ENCODE data around the gene FGD5. TPM values are rescaled to one million over a fixed set of nuclear protein-coding genes. Genes with fewer than 3 reads are reported as not detected.

FGD5 gene
- total and polyA plus RNA-seq, 4 donors, result 2.5 to 61.6 (median 20.0) TPM

DNA sequence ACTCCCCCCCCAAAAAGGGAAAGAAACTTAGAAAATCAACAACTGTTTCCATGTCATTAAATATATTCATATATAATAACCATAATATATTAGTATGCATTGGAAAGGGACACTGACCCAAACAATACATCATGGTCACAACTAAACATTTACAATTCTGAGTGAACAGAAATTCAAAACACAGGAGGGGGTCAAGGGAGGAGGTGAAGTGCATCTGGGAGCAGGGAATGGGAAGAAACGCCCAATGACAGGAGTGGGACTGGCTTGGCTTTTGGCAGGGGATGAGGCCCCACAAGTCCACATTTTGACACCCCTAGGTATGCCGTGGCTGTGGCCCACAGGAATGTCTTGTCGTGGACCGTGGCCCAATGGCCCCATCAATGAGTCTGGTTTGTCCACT is 41.1 kb downstream of the FGD5 start:
- Histone ChIP-seq H3K27me3 (ENCODE audit: control insufficient read depth in 1 of 2, insufficient read depth in 2 of 2, low read length in 1 of 2) (no peaks in the 10 kb centered on the region), H3K27ac (ENCODE audit: low read depth in 1 of 2, low read length in 2 of 2) (no peak overlapping the region), H3K36me3 (ENCODE audit: control insufficient read depth in 1 of 2, insufficient read depth in 2 of 2, low read length in 1 of 2) (no peaks in the 10 kb centered on the region), H3K9me3 (ENCODE audit: control insufficient read depth, low read length) (no peaks in the 10 kb centered on the region), H3K4me1 (ENCODE audit: control insufficient read depth in 1 of 2, insufficient read depth in 2 of 2, low read length in 2 of 2) (no peaks in the 10 kb centered on the region), H3K4me3 (ENCODE audit: low read length in 2 of 2) (no peak overlapping the region)
- intact Hi-C loops (cut with DNase I), result no loop called here
- DNase-seq (peak in 1 of 2 donors; percentile 26), ATAC-seq (ENCODE audit: low FRiP score) (no peak)
- WGBS, 2 donors, result 85 to 87% methylated on average over 4 of the region's 4 CpGs

DNA sequence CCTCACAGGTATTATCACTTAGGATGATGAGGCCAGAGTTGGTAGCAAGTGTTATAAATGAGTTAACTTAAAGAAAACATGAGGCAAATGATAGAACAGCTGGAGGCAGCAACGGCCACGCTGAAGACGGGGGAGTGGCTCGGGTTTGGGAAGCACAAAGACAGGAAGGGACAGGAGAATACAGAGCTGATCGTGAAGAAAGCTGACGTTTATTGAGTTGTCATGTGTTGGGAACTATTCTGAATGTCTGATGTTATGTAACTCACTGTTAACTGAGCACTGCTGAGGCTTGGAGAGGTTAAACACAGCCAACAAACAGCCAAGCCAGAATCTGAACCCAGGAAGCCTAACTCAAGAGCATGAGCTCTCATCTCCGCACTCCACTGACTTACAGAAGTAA is 42.3 kb downstream of the FGD5 start:
- peak in 1 of 2 donors; percentile 65 for DNase-seq

DNA sequence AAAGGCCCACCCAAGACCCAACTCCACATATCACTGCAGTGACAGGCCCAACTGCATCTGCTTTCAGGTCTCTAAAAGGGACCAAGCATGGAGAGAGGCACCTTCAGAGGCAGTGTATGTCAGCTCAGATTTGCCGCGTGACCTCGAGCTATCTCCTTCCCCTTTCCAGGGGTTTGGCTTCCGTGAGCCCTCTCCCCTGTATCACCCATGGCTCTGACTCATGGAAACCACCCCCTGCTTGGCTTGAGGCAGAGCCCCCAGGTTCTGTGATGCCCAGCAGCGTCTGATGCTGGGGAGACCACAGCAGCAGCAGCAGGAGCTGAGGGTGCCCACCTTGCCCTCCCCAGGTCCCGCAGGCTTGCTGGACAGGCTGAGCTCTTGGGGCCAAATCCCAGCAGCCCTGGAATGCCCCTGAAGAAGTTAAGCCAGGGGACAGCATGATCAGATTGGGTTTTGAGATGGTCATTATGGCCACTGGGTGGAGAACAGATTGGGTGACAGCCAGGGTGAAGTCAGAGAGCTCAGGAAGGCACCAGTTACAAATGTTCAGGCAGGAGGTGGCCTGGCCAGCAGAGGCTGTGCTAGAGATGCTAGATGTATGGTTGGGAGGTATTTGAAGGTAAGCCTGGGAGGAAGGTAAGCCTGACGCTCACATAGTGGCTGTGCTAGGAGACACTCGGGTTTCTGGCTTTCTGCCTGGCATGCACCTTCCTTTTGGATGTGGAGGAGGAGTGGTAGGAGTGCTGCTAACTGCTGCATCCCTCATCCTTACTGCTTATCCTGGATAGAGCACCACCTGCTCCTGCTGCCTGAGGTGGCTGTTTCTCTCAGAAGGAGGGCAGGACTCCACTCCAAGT is 42.9 kb downstream of the FGD5 start:
- Histone ChIP-seq H3K4me1 (ENCODE audit: control insufficient read depth in 1 of 2, insufficient read depth in 2 of 2, low read length in 2 of 2) (no peaks in the 10 kb centered on the region), H3K27me3 (ENCODE audit: control insufficient read depth in 1 of 2, insufficient read depth in 2 of 2, low read length in 1 of 2) (no peaks in the 10 kb centered on the region), H3K9me3 (ENCODE audit: control insufficient read depth, low read length) (no peaks in the 10 kb centered on the region), H3K36me3 (ENCODE audit: control insufficient read depth in 1 of 2, insufficient read depth in 2 of 2, low read length in 1 of 2) (no peaks in the 10 kb centered on the region), H3K27ac (ENCODE audit: low read depth in 1 of 2, low read length in 2 of 2) (no peak overlapping the region), H3K4me3 (ENCODE audit: low read length in 2 of 2) (no peak overlapping the region)
- intact Hi-C loops (cut with DNase I), result no loop called here
- ATAC-seq (ENCODE audit: low FRiP score), result no peak
- 80 to 83% methylated on average over 7 to 8 of the region's 8 CpGs for WGBS, 2 donors
- peak in 1 of 2 donors; percentile 70 for DNase-seq

More for the DNA sequence above, 42.3 kb downstream of the FGD5 start:
- intact Hi-C loops (cut with DNase I), result no loop called here
- no peak overlapping the region for H3K27ac ChIP-seq (ENCODE audit: low read depth in 1 of 2, low read length in 2 of 2)
- no peaks in the 10 kb centered on the region for H3K27me3 ChIP-seq (ENCODE audit: control insufficient read depth in 1 of 2, insufficient read depth in 2 of 2, low read length in 1 of 2)
- 37 to 42% methylated on average over 7 of the region's 7 CpGs for WGBS, 2 donors
- no peak overlapping the region for H3K4me3 ChIP-seq (ENCODE audit: low read length in 2 of 2)
- no peaks in the 10 kb centered on the region for H3K4me1 ChIP-seq (ENCODE audit: control insufficient read depth in 1 of 2, insufficient read depth in 2 of 2, low read length in 2 of 2)
- H3K36me3 ChIP-seq (ENCODE audit: control insufficient read depth in 1 of 2, insufficient read depth in 2 of 2, low read length in 1 of 2), result no peaks in the 10 kb centered on the region
- ATAC-seq (ENCODE audit: low FRiP score), result peak; percentile 27
- no peaks in the 10 kb centered on the region for H3K9me3 ChIP-seq (ENCODE audit: control insufficient read depth, low read length)

DNA sequence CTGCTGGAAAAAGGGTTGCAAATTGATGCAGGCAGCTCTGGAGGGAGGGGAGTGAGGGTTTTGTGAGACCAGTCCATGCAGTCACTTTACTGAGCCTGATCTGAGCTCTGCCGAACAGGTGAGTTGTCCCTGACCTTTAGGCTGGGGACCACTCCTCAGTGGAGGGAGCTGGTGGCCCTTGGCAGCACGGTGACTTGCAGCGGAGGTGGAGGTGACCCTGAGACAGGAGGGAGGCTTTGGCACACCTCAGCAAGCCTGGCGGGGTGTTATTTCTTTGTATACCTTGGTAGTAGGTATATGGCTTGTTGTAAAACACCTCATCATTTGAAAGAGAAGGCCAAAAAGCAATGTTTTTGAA is 43.5 kb downstream of the FGD5 start:
- H3K27me3 ChIP-seq (ENCODE audit: control insufficient read depth in 1 of 2, insufficient read depth in 2 of 2, low read length in 1 of 2), result no peaks in the 10 kb centered on the region
- no peaks in the 10 kb centered on the region for H3K4me1 ChIP-seq (ENCODE audit: control insufficient read depth in 1 of 2, insufficient read depth in 2 of 2, low read length in 2 of 2)
- H3K4me3 ChIP-seq (ENCODE audit: low read length in 2 of 2), result no peak overlapping the region
- H3K36me3 ChIP-seq (ENCODE audit: control insufficient read depth in 1 of 2, insufficient read depth in 2 of 2, low read length in 1 of 2), result no peaks in the 10 kb centered on the region
- no peaks in the 10 kb centered on the region for H3K9me3 ChIP-seq (ENCODE audit: control insufficient read depth, low read length)
- no peak overlapping the region for H3K27ac ChIP-seq (ENCODE audit: low read depth in 1 of 2, low read length in 2 of 2)
- DNase-seq, result peak in 1 of 2 donors; percentile 61
- intact Hi-C loops (cut with DNase I), result no loop called here
- ATAC-seq (ENCODE audit: low FRiP score), result no peak
- 90 to 93% methylated on average over 4 of the region's 4 CpGs for WGBS, 2 donors

DNA sequence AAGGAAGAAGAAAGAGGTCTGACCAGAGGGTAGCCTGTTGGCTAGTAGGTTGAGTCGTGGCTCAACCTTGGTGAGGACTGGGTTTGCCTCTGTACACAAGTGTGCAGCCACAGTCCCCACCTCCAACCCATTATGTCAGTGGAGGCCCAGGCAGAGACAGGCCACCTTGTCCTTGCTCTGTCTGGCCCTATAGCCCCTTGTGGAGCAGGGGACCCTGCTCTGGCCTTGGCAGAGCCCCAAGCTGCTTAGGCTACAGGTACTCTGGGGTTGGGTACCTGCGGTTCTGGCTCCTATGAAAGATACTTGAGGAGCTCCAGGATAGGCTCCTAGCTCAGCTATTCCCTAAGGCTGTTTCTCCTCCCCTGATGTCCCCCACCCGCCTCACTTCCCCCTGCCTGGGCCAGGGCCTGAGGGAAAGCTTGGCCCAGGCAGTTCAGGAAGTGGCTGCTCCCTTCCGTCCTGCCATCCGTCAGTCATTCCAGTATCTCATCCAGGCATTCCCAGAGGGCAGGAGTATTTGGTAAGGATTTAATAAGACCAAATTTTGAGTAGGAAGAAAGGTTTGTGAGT is 44.0 kb downstream of the FGD5 start:
- WGBS, 2 donors, result 77 to 89% methylated on average over 5 of the region's 5 CpGs
- ATAC-seq (ENCODE audit: low FRiP score) (no peak), DNase-seq (peak in 1 of 2 donors; percentile 52)
- Histone ChIP-seq H3K36me3 (ENCODE audit: control insufficient read depth in 1 of 2, insufficient read depth in 2 of 2, low read length in 1 of 2) (no peaks in the 10 kb centered on the region), H3K4me1 (ENCODE audit: control insufficient read depth in 1 of 2, insufficient read depth in 2 of 2, low read length in 2 of 2) (no peaks in the 10 kb centered on the region), H3K27ac (ENCODE audit: low read depth in 1 of 2, low read length in 2 of 2) (no peak overlapping the region), H3K9me3 (ENCODE audit: control insufficient read depth, low read length) (no peaks in the 10 kb centered on the region), H3K4me3 (ENCODE audit: low read length in 2 of 2) (no peak overlapping the region), H3K27me3 (ENCODE audit: control insufficient read depth in 1 of 2, insufficient read depth in 2 of 2, low read length in 1 of 2) (no peaks in the 10 kb centered on the region)
- intact Hi-C loops (cut with DNase I), result no loop called here

DNA sequence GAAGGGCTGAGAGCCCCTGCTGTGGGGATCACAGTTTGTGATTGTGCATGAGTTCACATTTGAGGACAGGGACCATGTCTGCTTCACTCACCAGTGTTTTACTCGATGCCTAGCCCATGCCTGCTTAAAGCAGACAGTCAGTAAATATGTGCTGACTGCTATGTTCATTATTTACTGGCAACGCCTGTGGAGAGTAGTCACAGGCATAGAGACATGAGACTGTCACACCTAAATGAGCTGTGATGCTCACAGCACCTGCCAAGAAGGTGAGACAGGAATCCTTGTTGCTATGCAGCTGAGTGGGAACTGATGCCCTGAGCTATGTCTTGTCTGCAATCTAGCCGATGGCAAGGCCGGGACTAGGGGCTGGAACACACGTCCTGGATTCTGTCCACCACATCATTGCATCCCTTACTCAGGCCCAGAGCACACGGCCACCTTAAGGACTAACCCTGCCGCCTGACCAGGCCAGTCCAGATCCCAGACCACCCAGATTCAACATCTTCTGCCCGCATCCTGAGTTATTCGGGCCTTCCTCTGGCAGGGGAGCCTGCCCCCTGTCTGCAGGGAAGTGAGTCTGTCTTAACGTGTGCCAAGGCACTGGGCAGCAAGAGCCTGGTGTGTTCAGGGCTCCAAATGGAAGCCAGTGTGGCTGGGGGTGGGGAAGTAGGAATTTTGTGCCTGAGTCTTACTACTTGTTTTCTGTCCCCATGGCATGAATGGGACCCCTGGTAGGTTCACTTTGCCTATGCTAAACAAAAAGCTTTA is 44.8 kb downstream of the FGD5 start:
- no peaks in the 10 kb centered on the region for H3K4me1 ChIP-seq (ENCODE audit: control insufficient read depth in 1 of 2, insufficient read depth in 2 of 2, low read length in 2 of 2)
- H3K9me3 ChIP-seq (ENCODE audit: control insufficient read depth, low read length), result no peaks in the 10 kb centered on the region
- intact Hi-C loops (cut with DNase I), result no loop called here
- H3K4me3 ChIP-seq (ENCODE audit: low read length in 2 of 2), result no peak overlapping the region
- no peak overlapping the region for H3K27ac ChIP-seq (ENCODE audit: low read depth in 1 of 2, low read length in 2 of 2)
- no peaks in the 10 kb centered on the region for H3K36me3 ChIP-seq (ENCODE audit: control insufficient read depth in 1 of 2, insufficient read depth in 2 of 2, low read length in 1 of 2)
- no peaks in the 10 kb centered on the region for H3K27me3 ChIP-seq (ENCODE audit: control insufficient read depth in 1 of 2, insufficient read depth in 2 of 2, low read length in 1 of 2)
- ATAC-seq (ENCODE audit: low FRiP score) (peak; percentile 47), DNase-seq (peak in 1 of 2 donors; percentile 57)
- 70 to 74% methylated on average over 10 of the region's 10 CpGs for WGBS, 2 donors

DNA sequence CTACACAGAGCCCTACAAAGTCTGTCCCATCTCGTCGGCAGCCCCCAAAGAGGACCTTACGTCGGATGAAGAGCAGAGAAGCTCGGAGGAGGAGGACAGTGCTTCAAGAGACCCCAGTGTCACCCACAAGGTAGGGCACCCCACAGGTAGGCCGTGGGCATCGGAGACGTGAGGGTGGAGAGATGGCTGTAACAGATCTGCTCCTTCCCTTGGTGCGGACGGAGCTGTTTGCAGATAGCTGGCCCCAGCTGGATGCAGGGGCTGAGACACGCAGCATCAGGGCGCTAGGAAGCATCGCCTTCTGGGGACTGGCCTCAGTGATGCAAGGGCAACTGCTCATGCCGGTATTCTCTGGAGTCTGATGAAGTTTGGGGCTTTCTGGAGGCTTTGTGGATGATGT is 45.4 kb downstream of the FGD5 start:
- H3K27ac ChIP-seq (ENCODE audit: low read depth in 1 of 2, low read length in 2 of 2), result no peak overlapping the region
- no peaks in the 10 kb centered on the region for H3K4me1 ChIP-seq (ENCODE audit: control insufficient read depth in 1 of 2, insufficient read depth in 2 of 2, low read length in 2 of 2)
- no peak overlapping the region for H3K4me3 ChIP-seq (ENCODE audit: low read length in 2 of 2)
- no peaks in the 10 kb centered on the region for H3K27me3 ChIP-seq (ENCODE audit: control insufficient read depth in 1 of 2, insufficient read depth in 2 of 2, low read length in 1 of 2)
- WGBS, 2 donors, result 88 to 91% methylated on average over 14 of the region's 14 CpGs
- no peaks in the 10 kb centered on the region for H3K36me3 ChIP-seq (ENCODE audit: control insufficient read depth in 1 of 2, insufficient read depth in 2 of 2, low read length in 1 of 2)
- ATAC-seq (ENCODE audit: low FRiP score) (no peak), DNase-seq (peak in 1 of 2 donors; percentile 45)
- intact Hi-C loops (cut with DNase I), result no loop called here
- H3K9me3 ChIP-seq (ENCODE audit: control insufficient read depth, low read length), result no peaks in the 10 kb centered on the region

DNA sequence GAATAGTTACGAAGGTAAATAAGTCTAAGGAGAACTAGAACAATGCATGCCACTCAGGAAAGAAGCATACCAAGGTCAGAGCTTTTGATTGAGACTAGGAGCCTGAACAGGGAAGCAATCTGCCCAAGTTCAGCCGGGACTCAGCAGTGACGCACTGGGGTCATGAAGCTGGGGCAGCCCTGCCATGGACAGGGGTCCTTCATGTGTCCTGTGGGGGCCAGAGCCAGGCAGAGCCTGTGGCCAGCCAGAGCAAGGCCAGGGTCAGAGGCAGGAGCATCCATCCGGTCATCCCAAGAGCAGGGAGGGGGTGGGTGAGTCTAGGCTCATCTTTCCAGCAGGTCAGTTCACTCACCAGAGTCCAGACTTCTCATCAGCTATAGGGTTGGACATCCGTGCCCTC is 47.9 kb downstream of the FGD5 start:
- Histone ChIP-seq H3K27me3 (ENCODE audit: control insufficient read depth in 1 of 2, insufficient read depth in 2 of 2, low read length in 1 of 2) (no peaks in the 10 kb centered on the region), H3K9me3 (ENCODE audit: control insufficient read depth, low read length) (no peaks in the 10 kb centered on the region), H3K36me3 (ENCODE audit: control insufficient read depth in 1 of 2, insufficient read depth in 2 of 2, low read length in 1 of 2) (no peaks in the 10 kb centered on the region), H3K4me1 (ENCODE audit: control insufficient read depth in 1 of 2, insufficient read depth in 2 of 2, low read length in 2 of 2) (no peaks in the 10 kb centered on the region), H3K4me3 (ENCODE audit: low read length in 2 of 2) (no peak overlapping the region), H3K27ac (ENCODE audit: low read depth in 1 of 2, low read length in 2 of 2) (no peak overlapping the region)
- ATAC-seq (ENCODE audit: low FRiP score) (no peak), DNase-seq (peak in 1 of 2 donors; percentile 33)
- WGBS, 2 donors, result 85 to 87% methylated on average over 5 of the region's 5 CpGs
- intact Hi-C loops (cut with DNase I), result no loop called here

All from aorta (tissue), 5 donors.